GM18511 (cell line): ENCODE measurements around the gene ERGIC1.
"Not testable (repeated sequence)": the region's sequence is repeated elsewhere in the genome, so short reads cannot be mapped to it uniquely, and the experiment has no call there.

ENCODE experiments used
- ATAC-seq: cut with Tn5 transposase; IDR thresholded peaks from one replicate; pipeline ENCODE4 v1.9.1; 2021; ENCODE audit warnings: mild to moderate bottlenecking, moderate library complexity; ENCODE audit not compliant: unreplicated experiment

Gene ERGIC1

GRCh38 chr5:172833686-172834414, at the start of gene ERGIC1:
Gene ERGIC1, plus strand, starts transcription at chr5:172834251. Its CDS starts 163 bp downstream, at chr5:172834414.
- ATAC-seq: peak; percentile 77

GRCh38 chr5:172785429-172786088, 48.5 kb upstream of the ERGIC1 start:
- ATAC-seq: no peak

GRCh38 chr5:172786736-172787462, 47.2 kb upstream of the ERGIC1 start:
- no peak for ATAC-seq

GRCh38 chr5:172787538-172787937, 46.5 kb upstream of the ERGIC1 start:
- not testable (repeated sequence) for ATAC-seq

GRCh38 chr5:172788771-172789686, 45.0 kb upstream of the ERGIC1 start:
- no peak for ATAC-seq

GRCh38 chr5:172789687-172790495, 44.2 kb upstream of the ERGIC1 start:
- ATAC-seq: no peak

GRCh38 chr5:172790496-172790889, 43.6 kb upstream of the ERGIC1 start:
- no peak for ATAC-seq

GRCh38 chr5:172791286-172791685, 42.8 kb upstream of the ERGIC1 start:
- ATAC-seq: no peak

GRCh38 chr5:172791726-172792445, 42.2 kb upstream of the ERGIC1 start:
- ATAC-seq: no peak

- no peak for ATAC-seq
Observed at GRCh38 chr5:172792701-172793570, 41.1 kb upstream of the ERGIC1 start.

GRCh38 chr5:172793577-172794488, 40.2 kb upstream of the ERGIC1 start:
- ATAC-seq: peak; percentile 62

GRCh38 chr5:172795318-172795977, 38.6 kb upstream of the ERGIC1 start:
- no peak for ATAC-seq

- ATAC-seq: no peak
Observed at GRCh38 chr5:172796306-172796705, 37.7 kb upstream of the ERGIC1 start.

- no peak for ATAC-seq
Observed at GRCh38 chr5:172797771-172798191, 36.3 kb upstream of the ERGIC1 start.

GRCh38 chr5:172798422-172799215, 35.4 kb upstream of the ERGIC1 start:
- ATAC-seq: no peak

- ATAC-seq: no peak
Observed at GRCh38 chr5:172799416-172799815, 34.6 kb upstream of the ERGIC1 start.
